Upper lobe of left lung (tissue), 4 donors: ENCODE measurements around the gene MLLT6.

Experiments used
- EP300 ChIP-seq, 4 donors: sonication (generic); formaldehyde crosslinking; IDR thresholded peaks; one replicate each; pipeline ENCODE4 v1.5.1; 2017; ENCODE audit warnings: antibody characterized with exemption in 4 of 4, control low read depth in 2 of 4
- POLR2A ChIP-seq, 4 donors: fragments of 450-650 bp; IDR thresholded peaks; one replicate each; pipeline ENCODE4 v1.5.1; 2016 to 2017; ENCODE audit warnings: antibody characterized with exemption in 4 of 4, mild to moderate bottlenecking in 2 of 4
- TF ChIP-seq, protein P1 (sequence below), 6 experiments: fragments of 450-650 bp in 4 of 6; fragments of 200-600 bp in 2 of 6; sonication (generic) in 2 of 6; IDR thresholded peaks; one replicate each; pipeline ENCODE4 v1.5.1; 2016 to 2019; ENCODE audit warnings: antibody characterized with exemption in 6 of 6

- no peak for TF ChIP-seq POLR2A (IDR thresholded peaks at IDR 0.05)
- no peak for TF ChIP-seq EP300 (IDR thresholded peaks at IDR 0.05)
- TF ChIP-seq, protein P1, sequence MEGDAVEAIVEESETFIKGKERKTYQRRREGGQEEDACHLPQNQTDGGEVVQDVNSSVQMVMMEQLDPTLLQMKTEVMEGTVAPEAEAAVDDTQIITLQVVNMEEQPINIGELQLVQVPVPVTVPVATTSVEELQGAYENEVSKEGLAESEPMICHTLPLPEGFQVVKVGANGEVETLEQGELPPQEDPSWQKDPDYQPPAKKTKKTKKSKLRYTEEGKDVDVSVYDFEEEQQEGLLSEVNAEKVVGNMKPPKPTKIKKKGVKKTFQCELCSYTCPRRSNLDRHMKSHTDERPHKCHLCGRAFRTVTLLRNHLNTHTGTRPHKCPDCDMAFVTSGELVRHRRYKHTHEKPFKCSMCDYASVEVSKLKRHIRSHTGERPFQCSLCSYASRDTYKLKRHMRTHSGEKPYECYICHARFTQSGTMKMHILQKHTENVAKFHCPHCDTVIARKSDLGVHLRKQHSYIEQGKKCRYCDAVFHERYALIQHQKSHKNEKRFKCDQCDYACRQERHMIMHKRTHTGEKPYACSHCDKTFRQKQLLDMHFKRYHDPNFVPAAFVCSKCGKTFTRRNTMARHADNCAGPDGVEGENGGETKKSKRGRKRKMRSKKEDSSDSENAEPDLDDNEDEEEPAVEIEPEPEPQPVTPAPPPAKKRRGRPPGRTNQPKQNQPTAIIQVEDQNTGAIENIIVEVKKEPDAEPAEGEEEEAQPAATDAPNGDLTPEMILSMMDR (IDR thresholded peaks at IDR 0.05) = no peak
These were observed 23.3 kb downstream of the MLLT6 start for GRCh38 chr17:38728290-38728831.
